Skeletal muscle satellite cell (primary cell): ENCODE measurements around the gene ADCY3.

Source experiments
- H3K27me3 ChIP-seq: 2 replicates; pipeline ENCODE4 v1.7.0; 2013; ENCODE audit warnings: low read length; ENCODE audit not compliant: control insufficient read depth, insufficient read depth
- H3K36me3 ChIP-seq: 2 replicates; pipeline ENCODE4 v1.7.0; 2013; ENCODE audit warnings: mild to moderate bottlenecking, control low read depth, low read length; ENCODE audit not compliant: insufficient read depth
- H3K4me1 ChIP-seq: 2 replicates; pipeline ENCODE4 v1.7.0; 2013; ENCODE audit warnings: low read length; ENCODE audit not compliant: control insufficient read depth, insufficient read depth
- H3K4me2 ChIP-seq: 2 replicates; pipeline ENCODE4 v1.7.0; 2013; ENCODE audit warnings: mild to moderate bottlenecking, low read length
- H3K4me3 ChIP-seq: 2 replicates; pipeline ENCODE4 v1.7.0; 2013; ENCODE audit warnings: low read length
- H3K9ac ChIP-seq: 2 replicates; pipeline ENCODE4 v1.7.0; 2013; ENCODE audit warnings: mild to moderate bottlenecking, low read depth, low read length, moderate library complexity
- H3K9me3 ChIP-seq: replicated peaks from 2 replicates; pipeline ENCODE4 v1.7.0; 2013; ENCODE audit warnings: mild to moderate bottlenecking, control low read depth, low read length

ADCY3 gene

DNA sequence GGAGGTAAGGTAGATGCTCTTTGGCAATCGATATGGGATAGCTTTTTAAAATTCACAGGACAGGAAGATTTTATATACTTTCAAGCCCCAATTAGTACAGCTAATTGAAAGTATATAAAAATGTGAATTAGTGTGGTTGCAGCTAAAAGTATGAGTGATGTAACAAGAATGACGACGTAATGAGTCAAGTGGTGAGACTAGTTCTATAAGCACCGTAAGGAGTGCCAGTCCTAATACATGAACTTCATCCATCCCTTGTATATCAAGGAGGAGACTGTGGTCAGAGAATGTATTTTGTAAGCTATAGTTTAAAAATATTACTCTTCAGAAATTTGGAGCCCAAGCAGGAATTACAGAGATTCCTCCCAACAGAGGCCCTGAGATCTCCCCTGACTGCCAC lies 25.9 kb upstream of the ADCY3 start:
- Histone ChIP-seq H3K4me2 (no peak overlapping the region), H3K4me3 (no peak overlapping the region), H3K36me3 (peaks cover 32% of the 10 kb centered on the region), H3K4me1 (peaks cover 4% of the 10 kb centered on the region), H3K27me3 (no peaks in the 10 kb centered on the region), H3K9ac (no peak overlapping the region), H3K9me3 (no peaks in the 10 kb centered on the region)

DNA sequence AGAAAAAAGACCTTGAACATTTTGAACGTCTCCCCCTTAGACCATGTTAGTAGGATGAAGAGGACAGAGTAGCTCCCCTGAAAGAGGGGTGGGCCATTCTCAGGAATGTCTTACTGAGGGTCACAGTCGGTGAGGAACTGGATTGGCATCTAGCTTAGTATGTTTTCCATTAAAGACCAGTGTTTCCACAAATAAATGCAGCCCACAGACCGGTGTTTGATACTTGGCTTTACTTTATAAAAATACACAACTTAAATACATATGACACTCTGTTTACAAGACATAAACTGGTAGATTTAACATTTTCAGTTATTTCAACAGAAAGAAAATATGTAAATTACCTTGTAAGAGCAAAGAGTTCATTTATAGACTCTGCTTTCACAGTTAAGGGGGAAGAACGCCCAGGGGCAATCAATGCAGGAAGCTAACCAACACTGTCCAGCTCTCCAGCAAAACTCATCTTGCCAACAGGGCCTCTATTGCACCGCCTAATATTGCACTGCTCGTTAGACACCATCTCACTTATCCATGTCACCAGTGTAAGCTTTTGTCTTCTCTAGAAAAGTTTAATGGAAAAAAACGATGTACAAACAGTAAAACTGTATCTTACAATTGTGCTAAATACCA lies 23.5 kb upstream of the ADCY3 start:
- Histone ChIP-seq H3K36me3 (peaks cover 25% of the 10 kb centered on the region), H3K4me1 (peaks cover 4% of the 10 kb centered on the region), H3K9me3 (no peaks in the 10 kb centered on the region), H3K9ac (no peak overlapping the region), H3K27me3 (no peaks in the 10 kb centered on the region), H3K4me2 (no peak overlapping the region), H3K4me3 (no peak overlapping the region)

DNA sequence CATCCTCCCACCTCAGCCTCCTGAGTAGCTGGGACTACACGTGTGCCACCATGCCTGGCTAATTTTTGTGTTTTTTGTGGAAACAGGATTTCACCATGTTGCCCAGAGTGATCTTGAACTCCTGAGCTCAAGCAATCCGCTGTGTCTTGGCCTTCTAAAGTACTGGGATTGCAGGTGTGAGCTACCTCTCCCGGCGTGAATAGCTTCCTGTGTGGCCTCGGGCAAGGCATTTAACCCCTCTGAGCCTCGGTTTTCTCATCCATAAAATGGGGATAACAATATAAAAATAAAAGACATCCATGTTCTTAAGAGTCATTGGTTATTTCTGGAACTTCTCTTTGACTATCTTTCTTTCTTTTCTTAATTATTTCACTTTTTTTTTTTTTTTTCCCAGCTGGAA lies 19.3 kb upstream of the ADCY3 start:
- H3K4me1 ChIP-seq = no peaks in the 10 kb centered on the region
- H3K9me3 ChIP-seq = no peaks in the 10 kb centered on the region
- H3K9ac ChIP-seq = no peak overlapping the region
- H3K36me3 ChIP-seq = no peaks in the 10 kb centered on the region
- no peak overlapping the region for H3K4me3 ChIP-seq
- H3K4me2 ChIP-seq = no peak overlapping the region
- H3K27me3 ChIP-seq = no peaks in the 10 kb centered on the region

DNA sequence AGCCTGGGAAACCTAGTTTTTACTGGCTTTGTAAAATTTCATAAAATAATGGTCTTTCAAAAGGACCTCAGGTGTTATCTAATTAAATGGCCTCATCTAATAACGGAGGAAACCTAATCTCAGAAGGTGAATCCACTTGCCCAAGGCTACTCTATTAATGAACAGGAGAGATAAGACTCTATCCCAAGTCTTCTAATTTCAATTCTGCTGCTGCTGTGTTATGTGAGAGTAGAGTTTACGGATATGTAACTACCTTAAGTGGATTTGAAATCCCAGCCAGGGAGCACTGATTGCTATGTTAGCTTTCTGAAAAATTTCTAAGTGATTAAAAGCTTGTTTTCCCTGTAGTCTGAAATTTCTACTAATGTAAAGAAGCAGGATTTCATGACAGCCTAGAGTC lies 17.2 kb upstream of the ADCY3 start:
- H3K36me3 ChIP-seq = no peaks in the 10 kb centered on the region
- H3K9me3 ChIP-seq = no peaks in the 10 kb centered on the region
- H3K4me3 ChIP-seq = no peak overlapping the region
- H3K9ac ChIP-seq = no peak overlapping the region
- no peaks in the 10 kb centered on the region for H3K4me1 ChIP-seq
- H3K27me3 ChIP-seq = no peaks in the 10 kb centered on the region
- no peak overlapping the region for H3K4me2 ChIP-seq

DNA sequence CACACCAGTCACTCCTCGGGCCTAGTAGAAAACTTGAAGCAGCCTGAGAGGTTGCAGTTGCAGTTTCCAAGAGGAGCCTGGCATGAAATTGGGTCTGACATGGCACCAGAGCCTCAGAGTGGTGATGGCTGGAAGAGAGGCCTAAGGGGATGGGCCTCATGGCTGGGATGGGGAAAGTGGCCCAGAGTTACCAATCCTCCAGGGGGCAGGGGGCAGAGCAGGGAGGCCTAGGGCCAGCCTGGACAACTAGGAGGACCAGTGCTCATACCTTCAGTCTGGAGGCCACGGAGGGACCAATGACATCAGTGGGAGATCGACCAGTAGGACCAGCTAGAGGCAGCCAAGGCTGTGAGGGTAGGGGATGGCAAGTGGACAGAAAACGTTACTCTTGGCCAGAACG lies 15.1 kb upstream of the ADCY3 start:
- Histone ChIP-seq H3K4me2 (no peak overlapping the region), H3K27me3 (no peaks in the 10 kb centered on the region), H3K36me3 (no peaks in the 10 kb centered on the region), H3K9ac (no peak overlapping the region), H3K9me3 (no peaks in the 10 kb centered on the region), H3K4me1 (peaks cover 5% of the 10 kb centered on the region), H3K4me3 (no peak overlapping the region)

DNA sequence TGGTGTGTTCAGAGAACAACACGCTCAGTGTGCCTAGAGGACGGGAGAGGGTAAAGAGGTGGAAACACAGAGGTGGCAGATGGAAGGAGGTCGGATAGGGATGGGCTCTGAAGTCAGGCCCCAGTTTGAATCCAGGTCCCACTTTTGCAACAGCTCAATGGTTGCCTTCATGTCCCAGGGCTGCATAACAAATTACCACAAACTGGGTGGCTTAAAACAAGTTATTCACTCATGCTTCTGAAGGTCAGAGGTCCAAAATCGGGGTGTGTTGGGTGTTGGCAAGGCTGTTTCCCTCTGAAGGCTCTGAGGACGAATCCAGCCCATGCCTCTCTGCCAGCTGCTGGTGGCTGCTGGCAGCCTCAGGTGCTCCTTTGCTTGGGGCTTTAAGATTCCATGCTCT lies 12.7 kb upstream of the ADCY3 start:
- no peak overlapping the region for H3K4me3 ChIP-seq
- H3K27me3 ChIP-seq = no peaks in the 10 kb centered on the region
- H3K4me2 ChIP-seq = no peak overlapping the region
- H3K4me1 ChIP-seq = peaks cover 5% of the 10 kb centered on the region
- H3K9me3 ChIP-seq = no peaks in the 10 kb centered on the region
- no peaks in the 10 kb centered on the region for H3K36me3 ChIP-seq
- no peak overlapping the region for H3K9ac ChIP-seq

DNA sequence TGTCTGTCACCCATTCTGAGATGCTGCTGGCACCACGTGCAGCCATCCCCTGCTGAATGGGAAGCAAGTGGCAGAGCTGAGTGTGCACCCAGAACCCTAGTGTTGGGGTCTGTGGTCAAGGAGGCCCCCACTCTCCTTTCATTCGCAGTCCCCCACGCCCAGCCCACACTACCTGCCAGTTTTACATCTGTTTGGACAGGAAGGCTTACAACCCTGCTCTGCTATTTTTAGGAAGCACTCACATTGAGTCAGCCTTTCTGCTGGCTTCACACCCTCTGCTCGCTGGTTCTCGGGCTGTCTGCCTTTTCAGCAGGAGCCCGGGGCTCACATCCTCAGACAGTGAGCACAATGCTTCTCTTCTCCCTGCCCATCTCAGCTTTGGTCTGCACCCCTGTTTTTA lies 10.7 kb upstream of the ADCY3 start:
- Histone ChIP-seq H3K36me3 (no peaks in the 10 kb centered on the region), H3K4me1 (peaks cover 13% of the 10 kb centered on the region), H3K4me3 (no peak overlapping the region), H3K4me2 (no peak overlapping the region), H3K9ac (no peak overlapping the region), H3K9me3 (no peaks in the 10 kb centered on the region), H3K27me3 (no peaks in the 10 kb centered on the region)

DNA sequence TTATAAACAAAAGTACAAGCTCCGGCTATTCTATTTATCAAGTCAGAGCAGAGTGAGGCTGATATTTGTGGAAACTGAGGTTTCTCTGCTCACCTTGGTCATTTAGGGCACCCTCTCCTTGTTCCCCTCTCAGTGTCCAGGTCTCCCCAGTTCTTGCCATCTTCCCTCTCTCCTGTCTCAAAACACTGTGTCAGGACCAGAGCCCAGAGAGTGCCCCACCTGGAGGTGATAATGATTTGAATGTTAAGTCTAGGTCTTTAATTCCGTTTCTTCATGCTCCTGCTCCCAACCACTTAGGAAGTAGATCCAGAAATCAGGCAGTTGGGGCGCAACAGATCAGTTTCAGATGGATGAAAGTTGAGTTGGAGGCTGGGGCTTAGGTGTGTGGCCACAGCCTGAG lies 9.2 kb upstream of the ADCY3 start:
- Histone ChIP-seq H3K9ac (no peak overlapping the region), H3K27me3 (no peaks in the 10 kb centered on the region), H3K36me3 (no peaks in the 10 kb centered on the region), H3K9me3 (no peaks in the 10 kb centered on the region), H3K4me2 (no peak overlapping the region), H3K4me3 (no peak overlapping the region), H3K4me1 (peaks cover 13% of the 10 kb centered on the region)

DNA sequence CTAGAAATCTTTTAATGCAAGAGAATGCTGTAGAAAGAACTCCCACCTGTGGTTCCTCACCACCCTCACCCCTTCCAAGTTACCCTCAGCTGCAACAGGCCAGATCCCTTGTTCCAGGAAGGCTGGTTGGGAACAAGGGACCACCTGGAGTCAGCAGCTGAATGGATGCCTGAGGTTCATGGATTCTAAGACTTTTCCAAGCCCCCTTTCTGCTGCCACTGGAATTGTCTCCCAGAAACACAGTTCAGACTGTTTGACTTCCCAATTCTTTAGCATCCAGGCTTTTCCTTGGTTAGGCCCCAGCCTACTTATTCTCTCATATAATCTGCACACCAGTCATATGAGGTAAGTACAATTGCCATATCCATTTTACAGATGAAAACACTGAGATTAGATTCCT lies 8.0 kb upstream of the ADCY3 start:
- Histone ChIP-seq H3K27me3 (no peaks in the 10 kb centered on the region), H3K4me3 (no peak overlapping the region), H3K9me3 (no peaks in the 10 kb centered on the region), H3K36me3 (no peaks in the 10 kb centered on the region), H3K4me2 (no peak overlapping the region), H3K4me1 (peaks cover 13% of the 10 kb centered on the region), H3K9ac (no peak overlapping the region)

DNA sequence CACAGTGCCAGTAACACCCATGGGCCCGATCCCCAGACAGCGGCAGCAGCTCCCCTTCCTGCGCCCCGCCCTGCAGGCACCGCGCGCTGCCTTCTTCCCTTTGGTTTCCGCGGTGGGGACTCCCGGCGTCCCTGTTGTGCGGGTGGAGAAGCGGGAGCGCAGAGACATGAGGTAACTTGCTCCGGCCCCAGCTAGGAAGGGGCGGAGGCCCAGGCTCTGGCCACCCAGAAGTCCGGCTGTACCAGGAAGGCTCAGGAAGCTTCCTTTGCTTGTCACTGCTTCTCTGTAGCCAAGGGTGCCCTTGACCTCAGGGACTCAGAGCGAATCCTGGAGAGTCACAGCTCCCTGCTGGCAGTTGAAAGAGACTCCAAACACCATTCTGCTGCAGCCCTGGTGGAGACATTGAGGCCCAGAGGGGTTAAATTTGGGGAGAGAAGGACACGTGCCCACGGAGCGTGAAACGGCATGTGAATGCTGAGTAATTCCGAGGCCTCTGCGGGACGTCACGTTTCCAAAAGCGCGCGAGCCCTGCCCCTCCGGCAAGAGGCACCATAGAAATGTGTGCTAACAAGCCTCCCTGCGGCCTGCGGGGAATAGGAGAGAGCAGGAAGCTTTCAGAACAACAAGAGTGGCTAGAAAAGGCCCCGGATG lies 6.7 kb upstream of the ADCY3 start:
- no peaks in the 10 kb centered on the region for H3K9me3 ChIP-seq
- H3K4me3 ChIP-seq = no peak overlapping the region
- peaks cover 13% of the 10 kb centered on the region for H3K4me1 ChIP-seq
- peak overlapping the region; percentile 45 for H3K9ac ChIP-seq
- H3K27me3 ChIP-seq = no peaks in the 10 kb centered on the region
- no peaks in the 10 kb centered on the region for H3K36me3 ChIP-seq
- H3K4me2 ChIP-seq = peak overlapping the region; percentile 68

DNA sequence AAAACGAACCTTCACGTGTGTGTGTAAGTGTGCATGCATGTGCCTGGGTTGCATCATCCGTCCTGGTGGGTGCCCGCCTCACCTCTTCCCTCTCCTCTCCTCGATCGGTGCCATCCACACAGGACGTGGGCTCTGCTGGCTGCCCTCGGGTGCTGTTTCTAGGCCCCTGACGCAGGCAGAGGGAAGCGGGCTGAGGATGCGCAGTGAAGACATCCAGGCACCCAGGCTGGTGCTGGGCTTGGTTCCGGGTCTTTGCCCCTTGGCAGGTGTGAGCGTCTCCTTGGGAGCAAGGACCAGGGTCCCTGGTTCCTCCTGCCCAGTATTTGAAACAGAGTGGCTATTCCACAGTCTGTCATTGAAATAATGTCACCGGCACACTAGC lies 6.2 kb upstream of the ADCY3 start:
- Histone ChIP-seq H3K4me1 (peaks cover 13% of the 10 kb centered on the region), H3K4me3 (no peak overlapping the region), H3K27me3 (no peaks in the 10 kb centered on the region), H3K4me2 (peak overlapping the region; percentile 68), H3K9ac (peak overlapping the region; percentile 45), H3K9me3 (no peaks in the 10 kb centered on the region), H3K36me3 (no peaks in the 10 kb centered on the region)

DNA sequence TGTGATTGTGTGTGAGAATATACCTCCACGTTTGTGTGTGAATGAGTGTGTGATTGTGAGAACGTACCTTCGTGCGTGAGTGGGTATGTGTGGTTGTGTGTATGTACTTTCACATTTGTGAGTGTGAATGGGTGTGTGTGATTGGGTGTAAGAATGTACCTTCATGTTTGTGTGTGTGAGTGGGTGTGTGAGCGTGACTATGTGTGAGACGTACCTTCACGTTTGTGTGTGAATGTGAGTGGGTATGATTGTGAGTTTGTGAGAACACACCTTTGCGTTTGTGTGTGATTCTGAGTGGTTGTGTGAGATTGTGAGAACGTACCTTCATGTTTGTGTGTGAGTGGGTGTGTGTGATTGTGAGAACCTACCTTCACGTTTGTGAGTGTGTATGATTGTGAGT lies 5.8 kb upstream of the ADCY3 start:
- no peak overlapping the region for H3K4me3 ChIP-seq
- H3K9ac ChIP-seq = no peak overlapping the region
- H3K4me2 ChIP-seq = no peak overlapping the region
- H3K27me3 ChIP-seq = no peaks in the 10 kb centered on the region
- no peaks in the 10 kb centered on the region for H3K9me3 ChIP-seq
- H3K4me1 ChIP-seq = peaks cover 11% of the 10 kb centered on the region
- no peaks in the 10 kb centered on the region for H3K36me3 ChIP-seq
